Fibroblast of villous mesenchyme (primary cell): ENCODE data around the gene RAPGEF3. TPM values are rescaled to one million over a fixed set of nuclear protein-coding genes. Genes with fewer than 3 reads are reported as not detected.

Source experiments
- DNase-seq: peaks from one replicate; pipeline ENCODE4 v3.0.0-alpha.2; 2010; ENCODE audit warnings: low read depth
- H3K4me3 ChIP-seq: 2 replicates; pipeline ENCODE4 v1.5.1; 2011; ENCODE audit warnings: low read depth, mild to moderate bottlenecking, low read length
- CTCF ChIP-seq: IDR thresholded peaks from 2 replicates; pipeline ENCODE4 v1.5.1; 2012; ENCODE audit warnings: low read depth, mild to moderate bottlenecking, low read length; ENCODE audit not compliant: insufficient read depth
- total RNA-seq: library from RNA; depleted of rRNA; stranded (reverse); fragments of >200 nt; gene quantifications from 2 replicates; pipeline ENCODE4 v1.2.3, GENCODE V29; 2012

RAPGEF3 gene
- total RNA-seq, 1 donor, result 9.1 TPM

GRCh38 chr12:47705566-47706425 is 52.9 kb downstream of the RAPGEF3 start, which contains the start of gene RPAP3:
Gene RPAP3, minus strand, starts transcription at chr12:47706030. Its CDS starts 3,190 bp downstream, at chr12:47702840.
- H3K4me3 ChIP-seq, result peak within 1 kb of the TSS; percentile 78
- peak; percentile 57 for TF ChIP-seq CTCF
- peak; percentile 95 for DNase-seq

- no peak for TF ChIP-seq CTCF
- peak overlapping the region; percentile 78 for H3K4me3 ChIP-seq
- DNase-seq, result no peak
Observed at GRCh38 chr12:47705229-47705565, 53.5 kb downstream of the RAPGEF3 start.

GRCh38 chr12:47704719-47705118 is 54.0 kb downstream of the RAPGEF3 start:
- no peak for TF ChIP-seq CTCF
- no peak for DNase-seq
- peak overlapping the region; percentile 78 for H3K4me3 ChIP-seq

- no peak for TF ChIP-seq CTCF
- no peak overlapping the region for H3K4me3 ChIP-seq
- no peak for DNase-seq
Observed at GRCh38 chr12:47700263-47700662, 58.4 kb downstream of the RAPGEF3 start.

GRCh38 chr12:47698631-47699030 is 60.0 kb downstream of the RAPGEF3 start:
- TF ChIP-seq CTCF, result no peak
- no peak overlapping the region for H3K4me3 ChIP-seq
- DNase-seq, result no peak

- no peak for DNase-seq
- no peak overlapping the region for H3K4me3 ChIP-seq
- TF ChIP-seq CTCF, result no peak
Observed at GRCh38 chr12:47698055-47698454, 60.6 kb downstream of the RAPGEF3 start.

GRCh38 chr12:47689215-47689614 is 69.5 kb downstream of the RAPGEF3 start:
- no peak for TF ChIP-seq CTCF
- DNase-seq, result no peak
- H3K4me3 ChIP-seq, result no peak overlapping the region
